Lower leg skin (tissue), 3 donors: ENCODE results near the gene BTBD18.

Source experiments
- CTCF ChIP-seq, 3 donors: fragments of 450-650 bp; IDR thresholded peaks; one replicate each; pipeline ENCODE4 v1.5.1; 2016; ENCODE audit warnings: antibody characterized with exemption in 3 of 3, mild to moderate bottlenecking in 3 of 3, moderate library complexity in 2 of 3
- POLR2A ChIP-seq, 2 donors: fragments of 450-650 bp; IDR thresholded peaks; one replicate each; pipeline ENCODE4 v1.6.1; 2016 to 2017; ENCODE audit warnings: antibody characterized with exemption in 2 of 2, mild to moderate bottlenecking in 1 of 2, moderate library complexity in 1 of 2

- TF ChIP-seq CTCF (IDR thresholded peaks at IDR 0.05) (no peak), POLR2A (IDR thresholded peaks at IDR 0.05) (no peak)
Observed at GRCh38 chr11:57764566-57764965, 12.9 kb upstream of the BTBD18 start.
